ENCODE results near the gene NEK1.

- TF ChIP-seq CTCF (IDR thresholded peaks at IDR 0.05) (no peak), POLR2A (IDR thresholded peaks at IDR 0.05) (no peak)
These were observed 32.4 kb upstream of the NEK1 start for GRCh38 chr4:169644802-169645201.

Data from testis (tissue), 2 donors.